8988T (cell line): ENCODE measurements around the gene ATAD3C.
"Not testable (repeated sequence)": the region's sequence is repeated elsewhere in the genome, so short reads cannot be mapped to it uniquely, and the experiment has no call there.

ENCODE experiments used
- DNase-seq: peaks from one replicate; pipeline ENCODE4 v3.0.0; 2011

The ATAD3C gene

DNA sequence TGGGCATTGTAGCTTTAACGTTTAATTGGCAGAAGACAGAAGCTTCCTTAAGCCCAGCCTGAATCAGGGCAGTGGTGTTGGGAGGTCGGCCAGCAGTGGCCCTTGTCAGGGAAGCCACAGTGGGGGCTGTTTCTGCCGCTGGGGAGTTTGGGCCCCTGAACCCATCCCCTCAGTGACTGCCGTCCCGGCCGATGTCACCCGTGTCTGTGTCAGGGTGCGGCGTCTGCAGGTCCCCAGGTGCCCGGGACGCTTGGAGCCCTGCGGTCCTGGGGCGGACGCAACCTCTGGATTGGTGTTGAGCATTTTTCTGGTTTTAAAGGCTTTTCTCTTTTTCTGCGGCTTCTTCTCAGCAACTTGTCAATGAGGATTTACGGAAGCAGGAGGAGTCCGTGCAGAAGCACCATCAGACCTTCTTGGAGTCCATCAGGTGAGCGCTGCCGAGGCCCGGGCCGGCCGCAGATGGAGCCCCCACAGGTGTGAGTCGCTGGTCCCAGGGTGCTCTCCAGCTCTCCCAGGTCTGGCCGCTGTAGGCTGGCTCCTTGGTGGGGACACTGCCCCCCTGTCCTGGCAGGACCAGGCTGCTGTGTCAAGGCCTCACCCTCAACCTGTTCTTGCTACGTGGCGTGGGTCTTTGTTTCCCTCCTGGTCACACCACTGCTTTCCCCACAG lies 2.3 kb downstream of the ATAD3C start:
- no peak for DNase-seq

DNA sequence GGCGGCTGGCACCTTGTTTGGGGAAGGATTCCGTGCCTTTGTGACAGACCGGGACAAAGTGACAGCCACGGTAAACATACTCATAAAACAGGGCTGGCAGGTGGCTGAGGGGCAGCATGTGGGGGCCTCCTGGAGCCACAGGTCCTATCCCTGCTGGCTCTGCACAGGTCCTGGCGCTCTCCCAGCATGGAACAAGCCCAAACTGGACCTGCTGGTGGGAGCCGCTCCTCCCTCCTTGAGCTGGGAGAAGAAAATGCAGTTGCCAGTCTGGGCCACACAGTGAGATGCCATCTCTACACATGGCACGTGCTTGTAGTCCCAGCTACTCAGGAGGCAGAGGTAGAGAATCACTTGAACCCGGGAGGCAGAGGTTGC lies 2.9 kb downstream of the ATAD3C start:
- DNase-seq, result not testable (repeated sequence)

DNA sequence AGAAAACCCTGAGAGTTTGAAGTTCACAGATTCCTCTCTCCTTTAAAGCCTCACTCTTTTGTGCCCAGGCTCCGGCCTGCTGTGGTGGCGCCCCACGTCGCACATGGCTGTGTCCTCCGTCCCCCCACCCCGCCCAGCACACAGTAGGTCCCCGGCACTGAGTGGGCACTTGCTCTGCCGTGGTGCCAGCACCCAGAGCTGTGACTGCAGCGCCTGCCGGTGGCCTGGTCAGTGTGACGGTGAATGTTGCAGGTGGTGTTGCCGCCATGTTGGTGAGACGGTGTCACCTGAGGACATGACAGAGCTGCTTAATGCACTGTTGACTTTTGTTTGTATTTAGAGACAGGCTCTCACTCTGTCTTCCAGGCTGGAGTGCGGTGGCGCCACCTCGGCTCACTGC lies 3.4 kb downstream of the ATAD3C start:
- no peak for DNase-seq

DNA sequence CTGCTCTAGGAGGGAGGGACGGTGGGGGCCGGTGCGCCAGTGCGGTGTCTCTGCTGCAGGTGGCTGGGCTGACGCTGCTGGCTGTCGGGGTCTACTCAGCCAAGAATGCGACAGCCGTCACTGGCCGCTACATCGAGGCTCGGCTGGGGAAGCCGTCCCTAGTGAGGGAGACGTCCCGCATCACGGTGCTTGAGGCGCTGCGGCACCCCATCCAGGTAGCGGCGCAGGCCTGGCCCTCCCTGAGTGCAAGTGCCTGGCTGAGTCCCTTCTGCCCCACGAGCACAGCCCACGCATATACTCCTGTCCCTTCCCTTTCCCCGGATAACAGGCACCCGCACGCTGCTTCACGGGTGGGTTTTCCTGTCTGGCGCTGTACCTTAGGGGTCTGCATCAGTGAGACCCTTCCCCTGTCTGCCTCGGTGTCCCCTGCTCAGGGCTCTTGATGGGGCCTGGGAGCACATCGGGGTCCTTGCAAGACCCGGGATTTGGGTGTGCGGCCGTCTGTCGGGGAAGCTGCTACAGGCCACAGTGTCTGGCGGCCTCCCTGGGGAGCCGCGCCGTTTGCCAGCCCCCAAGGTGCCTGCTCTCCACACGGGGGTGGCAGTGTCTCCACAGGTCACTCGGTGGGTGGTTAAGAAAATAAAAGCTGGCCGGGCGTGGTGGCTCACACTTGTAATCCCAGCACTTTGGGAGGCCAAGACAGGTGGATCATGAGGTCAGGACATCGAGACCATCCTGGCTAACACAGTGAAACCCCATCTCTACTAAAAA lies 5.0 kb downstream of the ATAD3C start:
- DNase-seq, result not testable (repeated sequence)

DNA sequence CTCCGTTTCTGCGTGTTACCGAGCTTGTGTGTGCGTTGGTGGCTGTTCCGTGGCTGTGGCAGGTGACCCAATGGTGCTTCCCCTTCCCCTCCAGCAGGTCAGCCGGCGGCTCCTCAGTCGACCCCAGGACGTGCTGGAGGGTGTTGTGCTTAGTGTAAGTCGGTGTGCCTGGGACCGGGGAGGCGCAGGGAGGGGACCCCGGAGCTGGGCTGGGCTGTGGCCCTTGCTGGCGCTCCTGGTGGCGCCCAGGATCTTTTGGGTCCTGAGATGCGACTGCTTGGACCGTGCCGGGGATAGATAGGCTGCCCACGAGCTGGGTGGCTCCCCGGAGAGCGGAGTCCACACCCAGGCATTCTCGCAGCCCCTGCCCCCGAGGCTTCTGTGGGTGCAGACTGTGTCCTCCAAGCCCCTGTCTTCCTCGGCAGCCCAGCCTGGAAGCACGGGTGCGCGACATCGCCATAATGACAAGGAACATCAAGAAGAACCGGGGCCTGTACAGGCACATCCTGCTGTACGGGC lies 5.9 kb downstream of the ATAD3C start:
- no peak for DNase-seq

DNA sequence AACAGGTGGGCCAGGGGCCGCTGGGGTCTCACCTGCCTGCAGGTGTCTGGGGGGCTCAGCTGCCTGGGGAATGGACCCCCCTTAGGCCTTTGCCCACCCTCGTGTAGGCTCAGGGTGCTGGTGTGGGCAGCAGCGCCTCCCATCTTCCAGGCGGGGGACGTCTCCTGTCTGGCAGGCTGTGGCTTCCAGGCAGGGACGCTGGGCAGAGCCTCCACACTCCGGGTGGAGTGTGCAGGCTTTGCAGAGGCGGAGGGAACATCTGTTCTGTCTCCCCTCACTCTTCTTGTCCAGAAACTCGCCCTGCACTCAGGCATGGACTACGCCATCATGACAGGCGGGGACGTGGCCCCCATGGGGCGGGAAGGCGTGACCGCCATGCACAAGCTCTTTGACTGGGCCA lies 6.4 kb downstream of the ATAD3C start:
- DNase-seq, result not testable (repeated sequence)

DNA sequence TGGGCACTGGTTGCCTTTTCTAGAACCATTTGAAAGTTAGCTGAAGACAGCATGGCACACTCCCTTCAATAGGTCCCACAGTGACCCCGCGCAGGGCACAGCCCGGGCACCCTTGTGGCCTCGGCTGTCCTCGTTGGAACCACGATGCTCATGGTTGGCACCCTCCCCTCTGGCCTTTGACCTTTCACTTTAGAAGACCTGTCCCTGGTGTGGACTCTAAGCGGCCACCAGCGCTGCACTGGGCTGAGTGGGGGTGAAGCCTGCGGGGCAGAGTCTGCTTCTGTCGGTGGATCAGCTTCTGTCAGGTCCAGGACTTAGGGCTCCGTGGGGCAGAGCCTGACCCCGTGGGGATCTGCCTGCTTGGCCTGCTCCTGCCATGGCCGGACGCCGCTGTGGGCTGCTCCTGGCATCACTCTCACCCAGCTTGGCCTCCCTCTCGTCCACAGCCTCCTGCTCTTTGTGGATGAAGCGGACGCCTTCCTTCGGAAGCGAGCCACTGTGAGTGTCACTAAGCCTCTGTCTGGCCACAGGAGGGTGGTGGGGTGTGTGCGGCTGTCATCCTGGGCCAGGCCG lies 7.3 kb downstream of the ATAD3C start:
- DNase-seq, result not testable (repeated sequence)

DNA sequence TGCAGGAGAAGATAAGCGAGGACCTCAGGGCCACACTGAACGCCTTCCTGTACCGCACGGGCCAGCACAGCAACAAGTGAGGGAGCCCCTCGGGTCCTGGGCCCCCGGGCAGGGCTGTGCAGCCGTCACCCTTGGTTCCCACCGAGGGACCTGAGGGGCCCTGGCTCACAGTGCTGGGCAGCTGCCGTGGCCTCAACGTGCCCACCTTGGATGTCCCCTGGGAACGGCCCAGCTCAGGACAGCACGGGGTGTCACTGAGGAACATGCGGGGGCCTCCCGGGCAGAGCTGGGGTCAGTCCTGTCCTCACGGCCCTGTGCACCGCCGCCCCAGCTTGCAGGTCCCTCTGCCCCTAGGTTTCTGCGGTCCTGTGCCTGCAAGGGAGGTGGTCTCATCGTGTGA lies 9.7 kb downstream of the ATAD3C start:
- not testable (repeated sequence) for DNase-seq

DNA sequence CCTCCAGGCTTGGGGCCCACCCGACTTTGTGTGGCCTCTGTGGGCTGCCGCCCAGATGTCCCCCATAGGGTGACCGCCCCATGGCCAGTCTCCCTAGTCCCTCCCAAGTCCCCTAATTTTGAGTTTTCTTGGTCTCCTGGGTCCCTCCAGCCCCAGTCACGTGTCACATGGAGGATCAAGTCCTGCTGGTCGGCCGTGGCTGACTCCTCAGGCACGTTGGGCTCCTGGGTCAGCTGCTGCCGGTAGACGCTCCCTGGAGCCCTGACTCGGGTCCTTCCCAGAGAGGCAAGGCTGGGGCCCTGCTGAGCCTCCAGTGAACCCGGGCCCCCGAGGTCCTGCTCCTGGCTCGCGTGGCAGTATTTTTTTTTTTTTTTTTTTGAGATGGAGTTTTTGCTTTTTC lies 10.2 kb downstream of the ATAD3C start:
- DNase-seq, result not testable (repeated sequence)

DNA sequence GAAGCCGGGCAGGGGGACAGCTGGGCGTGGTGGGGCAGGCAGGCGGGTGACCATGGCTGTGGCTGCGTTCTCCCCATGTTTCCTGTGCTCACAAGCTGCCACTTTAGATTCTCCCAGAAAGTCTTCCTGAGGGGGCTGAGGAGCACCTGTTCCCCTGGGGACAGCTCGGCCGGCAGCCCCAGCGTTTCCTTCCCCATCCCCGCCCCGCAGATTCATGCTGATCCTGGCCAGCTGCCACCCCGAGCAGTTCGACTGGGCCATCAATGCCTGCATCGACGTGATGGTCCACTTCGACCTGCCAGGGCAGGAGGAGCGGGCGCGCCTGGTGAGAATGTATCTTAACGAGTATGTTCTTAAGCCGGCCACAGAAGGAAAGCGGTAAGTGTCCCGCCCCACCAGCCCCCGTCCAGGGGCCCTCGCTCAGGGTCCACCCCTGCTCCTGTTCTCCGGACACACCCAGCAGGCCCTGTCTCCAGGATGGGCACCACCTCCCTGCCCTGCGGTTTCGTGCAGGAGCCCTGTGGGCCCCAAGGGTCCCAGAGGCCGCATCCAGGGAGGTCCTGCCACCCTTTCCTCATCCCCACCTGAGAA lies 11.1 kb downstream of the ATAD3C start:
- DNase-seq, result no peak

DNA sequence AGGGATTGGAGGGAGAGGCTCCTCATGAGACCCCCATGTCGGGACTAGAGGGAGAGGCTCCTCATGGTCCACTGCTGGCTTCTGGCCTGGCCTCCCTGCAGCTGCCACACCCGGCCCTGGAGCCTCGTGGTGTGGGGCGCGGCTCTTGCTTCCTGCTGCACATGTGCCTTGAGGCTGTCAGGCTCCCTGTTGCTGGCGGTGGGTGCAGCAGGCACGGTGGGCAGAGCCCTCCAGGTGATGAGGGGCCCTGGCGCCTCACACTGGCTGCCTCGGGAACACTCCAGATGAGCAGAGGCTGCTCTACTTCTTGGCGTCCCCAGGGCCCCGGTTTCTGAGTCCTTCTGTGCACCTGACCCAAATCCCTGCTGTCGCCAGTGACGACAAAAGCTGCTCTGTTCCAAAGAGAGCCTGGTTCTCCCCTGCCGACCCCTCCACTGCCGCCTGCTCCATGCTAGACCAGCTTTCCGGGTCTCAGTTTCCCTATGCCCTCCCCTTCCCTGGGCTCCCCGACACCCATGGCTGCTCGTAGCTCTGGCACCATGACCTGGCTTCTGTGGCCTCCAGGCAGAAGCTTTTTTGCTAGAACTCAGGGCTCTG lies 12.3 kb downstream of the ATAD3C start:
- no peak for DNase-seq

DNA sequence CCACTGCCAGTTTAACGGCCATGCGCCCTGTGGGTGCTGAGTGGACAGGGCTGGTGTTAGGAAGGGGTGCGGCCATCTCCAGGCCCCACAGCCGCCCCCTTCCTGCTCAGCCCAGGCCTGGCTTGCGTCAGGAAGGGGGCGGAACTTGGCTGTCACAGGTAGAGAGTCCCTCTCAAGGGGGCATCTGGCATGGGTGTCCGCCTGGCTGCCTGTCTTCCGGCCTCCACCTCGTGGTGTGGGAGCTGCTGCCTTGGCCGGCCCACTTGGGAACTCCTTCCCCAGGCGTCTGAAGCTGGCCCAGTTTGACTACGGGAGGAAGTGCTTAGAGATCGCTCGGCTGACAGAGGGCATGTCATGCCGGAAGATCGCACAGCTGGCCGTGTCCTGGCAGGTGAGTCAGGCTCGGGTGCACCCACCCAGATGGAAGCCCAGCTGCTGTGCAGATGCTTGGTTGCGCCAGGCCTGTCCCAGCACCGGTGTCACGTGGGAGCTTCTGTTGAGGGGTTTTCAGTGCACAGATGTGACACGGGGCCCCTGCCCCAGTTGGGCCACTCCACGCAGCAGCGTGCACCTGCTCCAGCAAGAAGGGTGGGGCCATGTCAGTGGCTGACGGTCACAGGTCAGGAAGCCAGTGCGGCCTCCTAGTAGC lies 13.0 kb downstream of the ATAD3C start:
- no peak for DNase-seq

DNA sequence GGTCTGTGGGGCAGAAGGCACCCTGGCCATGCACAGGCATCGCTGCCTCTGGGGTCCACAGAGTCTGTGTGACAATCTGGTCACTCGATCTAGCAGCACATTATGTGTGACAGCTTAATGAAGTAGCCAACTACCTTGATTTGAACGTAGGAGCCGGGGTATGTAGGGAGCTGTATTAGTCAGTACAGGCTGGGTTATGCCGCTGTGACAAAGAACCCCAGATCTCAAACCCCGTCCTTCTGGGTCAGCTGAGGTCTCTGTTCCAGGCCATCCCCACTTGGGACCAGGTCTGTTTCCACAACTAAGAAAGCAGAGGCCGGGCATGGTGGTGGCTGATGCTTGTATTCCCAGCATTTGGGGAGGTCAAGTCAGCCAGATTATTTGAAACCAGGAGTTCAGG lies 13.8 kb downstream of the ATAD3C start:
- no peak for DNase-seq

DNA sequence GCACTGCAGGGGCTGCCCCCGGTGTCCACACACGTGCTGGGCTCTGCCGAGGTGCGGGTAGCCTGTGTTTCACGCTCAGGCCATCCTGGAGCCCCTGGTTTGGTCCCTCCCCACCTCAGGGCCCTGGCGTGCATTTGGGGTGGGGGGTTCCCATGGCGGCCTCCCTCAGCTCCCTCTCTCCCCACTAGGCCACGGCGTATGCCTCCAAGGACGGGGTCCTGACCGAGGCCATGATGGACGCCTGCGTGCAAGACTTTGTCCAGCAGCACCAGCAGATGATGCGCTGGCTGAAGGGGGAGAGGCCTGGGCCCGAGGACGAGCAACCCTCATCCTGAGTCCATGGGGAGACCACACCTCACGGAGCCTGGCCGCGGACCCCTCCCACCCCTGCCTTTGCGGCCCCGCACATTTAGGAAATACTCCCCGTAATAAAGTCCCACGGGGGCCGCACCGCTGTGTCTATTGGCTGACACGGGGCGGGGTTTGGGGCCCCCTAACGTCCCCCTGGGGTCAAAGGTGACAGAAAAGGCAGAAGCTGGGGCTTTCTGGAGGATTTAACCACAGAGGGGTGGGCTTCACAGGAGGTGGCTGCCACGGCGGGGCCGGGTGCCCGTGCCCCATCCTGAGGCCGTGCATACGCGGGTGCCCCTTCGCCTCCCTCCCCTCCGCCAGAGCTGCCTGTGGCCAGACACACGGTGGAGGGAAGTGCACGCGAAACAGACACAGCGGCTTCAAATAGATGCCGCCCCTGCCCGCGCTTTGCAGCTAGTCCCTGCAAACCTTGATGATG lies 18.9 kb downstream of the ATAD3C start:
- not testable (repeated sequence) for DNase-seq

DNA sequence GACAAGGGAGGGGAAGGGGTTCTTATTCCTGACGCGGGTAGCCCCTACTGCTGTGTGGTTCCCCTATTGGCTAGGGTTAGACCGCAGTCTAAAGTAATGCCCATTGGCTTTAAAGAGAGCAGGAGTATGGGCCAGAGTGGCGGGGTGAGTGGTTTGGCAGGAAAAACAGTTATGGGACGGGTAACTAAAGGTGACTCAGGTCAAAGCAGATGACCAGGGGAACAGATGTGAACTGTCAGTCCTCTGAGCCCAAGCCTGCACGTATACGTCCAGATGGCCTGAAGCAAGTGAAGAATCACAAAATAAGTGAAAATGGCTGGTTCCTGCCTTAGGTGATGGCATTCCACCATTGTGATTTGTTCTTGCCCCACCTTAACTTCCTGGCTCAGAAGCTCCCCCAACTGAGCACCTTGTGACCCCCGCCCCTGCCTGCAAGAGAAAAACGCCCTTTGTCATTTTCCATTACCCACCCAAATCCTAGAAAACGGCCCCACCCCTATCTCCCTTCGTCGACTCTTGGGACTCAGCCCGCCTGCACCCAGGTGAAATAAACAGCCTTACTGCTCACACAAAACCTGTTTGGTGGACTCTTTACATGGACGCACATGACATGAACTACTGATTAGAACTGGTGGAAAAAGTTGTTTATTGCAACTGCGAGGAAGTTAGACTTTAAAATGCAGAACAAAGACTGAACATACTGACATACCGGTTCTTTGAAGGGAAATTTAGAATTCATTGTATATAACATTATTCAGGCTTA lies 21.3 kb downstream of the ATAD3C start:
- no peak for DNase-seq

DNA sequence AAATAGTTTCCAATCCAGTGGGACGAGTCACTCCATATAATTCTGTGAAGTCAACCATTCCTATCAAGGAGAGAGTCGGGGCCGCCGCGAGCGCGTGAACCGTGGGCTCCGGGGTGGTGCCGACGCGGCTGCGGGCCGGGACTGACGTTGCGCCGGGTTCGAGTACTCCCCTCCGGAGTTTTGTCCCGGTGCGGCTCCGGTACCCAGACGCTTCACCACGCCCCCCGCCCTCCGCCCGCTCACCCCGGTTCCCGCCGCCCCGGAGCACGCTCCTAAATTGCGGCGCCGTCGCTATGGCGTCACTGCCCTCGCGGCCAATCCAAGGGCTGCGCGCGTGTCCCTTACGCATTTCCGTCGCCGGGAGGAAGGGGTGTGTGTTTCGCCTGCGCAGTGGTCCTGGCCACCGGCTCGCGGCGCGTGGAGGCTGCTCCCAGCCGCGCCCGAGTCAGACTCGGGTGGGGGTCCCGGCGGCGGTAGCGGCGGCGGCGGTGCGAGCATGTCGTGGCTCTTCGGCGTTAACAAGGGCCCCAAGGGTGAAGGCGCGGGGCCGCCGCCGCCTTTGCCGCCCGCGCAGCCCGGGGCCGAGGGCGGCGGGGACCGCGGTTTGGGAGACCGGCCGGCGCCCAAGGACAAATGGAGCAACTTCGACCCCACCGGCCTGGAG lies 22.0 kb downstream of the ATAD3C start, which contains the start of gene ATAD3B:
Gene ATAD3B, plus strand, starts transcription at position 377 of the 664 bp plus-strand sequence. Its CDS starts 120 bp downstream, at position 497.
- peak; percentile 90 for DNase-seq

DNA sequence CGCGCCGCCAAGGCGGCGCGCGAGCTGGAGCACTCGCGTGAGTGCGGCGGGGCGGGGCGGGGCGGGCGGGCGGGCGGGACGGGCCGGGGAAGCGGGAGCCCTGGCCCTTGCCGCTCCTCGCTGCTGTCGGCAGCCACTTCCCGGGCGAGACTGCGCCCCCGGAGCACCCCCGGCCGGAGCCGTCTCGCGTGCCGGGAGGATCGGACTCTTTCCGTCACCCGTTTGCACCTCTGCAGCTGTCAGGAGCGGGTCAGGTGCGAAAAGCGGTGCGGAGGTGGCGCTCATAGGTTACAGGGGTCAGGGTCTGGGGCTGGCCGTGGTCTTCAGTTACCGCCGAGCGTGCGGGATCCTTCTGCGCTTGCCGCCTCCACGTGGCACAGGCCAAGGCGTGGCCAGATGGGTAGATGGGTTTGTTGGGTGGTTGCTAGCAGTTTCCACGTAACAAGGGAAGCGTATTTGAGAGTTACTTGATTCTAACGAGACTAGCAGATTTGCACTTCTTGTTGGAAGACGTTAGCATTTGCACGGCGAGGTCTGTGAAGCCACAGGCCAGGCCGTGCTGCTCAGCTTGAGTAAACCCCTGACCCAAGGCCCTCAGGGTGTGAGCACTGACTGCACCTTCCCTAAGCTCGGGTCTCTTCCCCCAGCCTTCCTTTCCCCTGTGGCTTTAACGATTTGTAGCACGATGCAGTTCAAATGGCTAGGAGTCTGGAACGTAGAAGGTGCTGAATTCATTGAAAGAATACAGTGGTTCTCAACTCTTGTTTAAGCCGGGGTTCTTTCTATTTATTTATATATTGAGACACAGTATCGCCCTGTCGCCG lies 22.8 kb downstream of the ATAD3C start:
- not testable (repeated sequence) for DNase-seq

DNA sequence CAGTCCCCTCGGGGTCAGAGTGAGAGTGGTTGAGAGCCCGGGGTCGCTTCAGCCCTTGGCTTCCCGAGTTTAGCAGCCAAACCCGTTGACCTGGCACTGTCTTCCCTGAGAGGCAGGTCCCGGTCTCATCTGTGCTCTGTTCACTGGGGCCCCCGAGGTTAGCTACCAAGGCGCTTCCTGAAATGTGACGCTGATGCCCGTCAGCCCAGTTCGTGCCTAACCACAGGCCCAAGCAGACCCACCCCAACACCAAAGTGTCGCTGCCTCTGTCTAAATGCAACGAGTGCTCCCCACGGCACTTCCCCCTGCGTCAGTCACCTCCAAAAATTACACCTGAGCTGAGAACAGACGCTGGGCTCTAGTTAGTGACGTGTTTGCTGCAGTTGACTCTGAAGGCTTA lies 26.5 kb downstream of the ATAD3C start:
- not testable (repeated sequence) for DNase-seq

DNA sequence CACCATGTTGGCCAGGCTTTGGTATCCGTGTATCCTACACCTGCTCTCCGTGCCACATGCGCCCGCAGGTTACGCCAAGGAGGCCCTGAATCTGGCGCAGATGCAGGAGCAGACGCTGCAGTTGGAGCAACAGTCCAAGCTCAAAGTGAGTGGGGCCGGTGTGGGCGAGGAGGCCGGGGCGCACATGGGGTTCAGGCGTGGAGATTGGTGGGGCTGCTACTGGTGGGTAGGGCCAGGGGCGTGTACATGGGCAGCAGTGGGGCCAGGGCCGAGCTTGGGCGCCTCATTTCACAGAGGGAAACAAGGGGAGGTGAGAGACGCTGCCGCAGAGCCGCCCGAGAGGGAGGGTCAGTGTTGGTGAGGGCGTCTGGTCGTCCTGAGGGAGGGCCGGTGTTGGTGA lies 27.7 kb downstream of the ATAD3C start:
- no peak for DNase-seq
